Ishikawa (cell line): ENCODE results near the gene SLAMF7.

ENCODE experiments used
- CEBPB ChIP-seq: IDR thresholded peaks from 2 replicates; pipeline ENCODE4 v1.6.1; 2012
- CREB1 ChIP-seq: IDR thresholded peaks from 2 replicates; pipeline ENCODE4 v1.6.1; 2012; ENCODE audit warnings: low read depth
- EGR1 ChIP-seq: IDR thresholded peaks from 2 replicates; pipeline ENCODE4 v1.6.1; 2012
- EP300 ChIP-seq: IDR thresholded peaks from 2 replicates; pipeline ENCODE4 v1.6.1; 2012; ENCODE audit warnings: borderline replicate concordance
- FOXM1 ChIP-seq: IDR thresholded peaks from 2 replicates; pipeline ENCODE4 v1.6.1; 2012; ENCODE audit warnings: low read depth, borderline replicate concordance
- NFIC ChIP-seq: IDR thresholded peaks from 2 replicates; pipeline ENCODE4 v1.6.1; 2012
- RAD21 ChIP-seq: IDR thresholded peaks from 2 replicates; pipeline ENCODE4 v1.6.1; 2012; ENCODE audit warnings: low read depth
- TAF1 ChIP-seq: IDR thresholded peaks from 2 replicates; pipeline ENCODE4 v1.6.1; 2012; ENCODE audit warnings: low read depth, mild to moderate bottlenecking
- TCF12 ChIP-seq: IDR thresholded peaks from 2 replicates; pipeline ENCODE4 v1.6.1; 2012; ENCODE audit warnings: low read depth
- TEAD4 ChIP-seq: IDR thresholded peaks from 2 replicates; pipeline ENCODE4 v1.6.1; 2012
- YY1 ChIP-seq: IDR thresholded peaks from 2 replicates; pipeline ENCODE4 v1.6.1; 2012; ENCODE audit warnings: low read depth
- ZBTB7A ChIP-seq: IDR thresholded peaks from 2 replicates; pipeline ENCODE4 v1.6.1; 2012; ENCODE audit warnings: low read depth
- TF ChIP-seq, protein P1 (sequence below): IDR thresholded peaks from 2 replicates; pipeline ENCODE4 v1.6.1; 2012
- TF ChIP-seq, protein P2 (sequence below): IDR thresholded peaks from 2 replicates; pipeline ENCODE4 v1.6.1; 2012; ENCODE audit warnings: low read depth, mild to moderate bottlenecking
- TF ChIP-seq, protein P3 (sequence below): IDR thresholded peaks from 2 replicates; pipeline ENCODE4 v1.6.1; 2012

SLAMF7 gene

DNA sequence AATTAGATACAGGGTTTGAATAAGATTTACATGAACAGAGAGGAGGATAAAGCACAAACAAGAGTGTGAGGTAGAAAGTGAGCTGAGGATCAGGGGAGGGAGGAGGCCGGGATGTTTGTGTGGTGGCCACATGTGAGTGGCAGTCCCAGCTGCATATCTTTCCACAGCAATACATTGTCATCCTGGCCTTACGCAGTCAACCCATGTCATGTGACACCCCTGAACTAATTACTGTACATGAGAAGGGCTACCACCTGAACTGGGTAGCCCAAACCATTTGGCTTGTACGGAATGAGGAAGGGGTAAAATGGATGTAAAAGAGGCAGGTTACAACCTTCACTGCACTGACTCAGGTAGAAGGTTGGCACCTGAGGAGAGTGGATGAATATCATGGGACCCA, 4.2 kb downstream of the SLAMF7 start:
- TF ChIP-seq FOXM1 (no peak), NFIC (no peak), ZBTB7A (no peak), TAF1 (no peak), TCF12 (no peak), EGR1 (no peak), YY1 (no peak), CEBPB (no peak), TEAD4 (no peak), RAD21 (no peak), CREB1 (no peak), EP300 (no peak)
- TF ChIP-seq, protein P1, sequence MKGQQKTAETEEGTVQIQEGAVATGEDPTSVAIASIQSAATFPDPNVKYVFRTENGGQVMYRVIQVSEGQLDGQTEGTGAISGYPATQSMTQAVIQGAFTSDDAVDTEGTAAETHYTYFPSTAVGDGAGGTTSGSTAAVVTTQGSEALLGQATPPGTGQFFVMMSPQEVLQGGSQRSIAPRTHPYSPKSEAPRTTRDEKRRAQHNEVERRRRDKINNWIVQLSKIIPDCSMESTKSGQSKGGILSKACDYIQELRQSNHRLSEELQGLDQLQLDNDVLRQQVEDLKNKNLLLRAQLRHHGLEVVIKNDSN: no peak
- TF ChIP-seq, protein P2, sequence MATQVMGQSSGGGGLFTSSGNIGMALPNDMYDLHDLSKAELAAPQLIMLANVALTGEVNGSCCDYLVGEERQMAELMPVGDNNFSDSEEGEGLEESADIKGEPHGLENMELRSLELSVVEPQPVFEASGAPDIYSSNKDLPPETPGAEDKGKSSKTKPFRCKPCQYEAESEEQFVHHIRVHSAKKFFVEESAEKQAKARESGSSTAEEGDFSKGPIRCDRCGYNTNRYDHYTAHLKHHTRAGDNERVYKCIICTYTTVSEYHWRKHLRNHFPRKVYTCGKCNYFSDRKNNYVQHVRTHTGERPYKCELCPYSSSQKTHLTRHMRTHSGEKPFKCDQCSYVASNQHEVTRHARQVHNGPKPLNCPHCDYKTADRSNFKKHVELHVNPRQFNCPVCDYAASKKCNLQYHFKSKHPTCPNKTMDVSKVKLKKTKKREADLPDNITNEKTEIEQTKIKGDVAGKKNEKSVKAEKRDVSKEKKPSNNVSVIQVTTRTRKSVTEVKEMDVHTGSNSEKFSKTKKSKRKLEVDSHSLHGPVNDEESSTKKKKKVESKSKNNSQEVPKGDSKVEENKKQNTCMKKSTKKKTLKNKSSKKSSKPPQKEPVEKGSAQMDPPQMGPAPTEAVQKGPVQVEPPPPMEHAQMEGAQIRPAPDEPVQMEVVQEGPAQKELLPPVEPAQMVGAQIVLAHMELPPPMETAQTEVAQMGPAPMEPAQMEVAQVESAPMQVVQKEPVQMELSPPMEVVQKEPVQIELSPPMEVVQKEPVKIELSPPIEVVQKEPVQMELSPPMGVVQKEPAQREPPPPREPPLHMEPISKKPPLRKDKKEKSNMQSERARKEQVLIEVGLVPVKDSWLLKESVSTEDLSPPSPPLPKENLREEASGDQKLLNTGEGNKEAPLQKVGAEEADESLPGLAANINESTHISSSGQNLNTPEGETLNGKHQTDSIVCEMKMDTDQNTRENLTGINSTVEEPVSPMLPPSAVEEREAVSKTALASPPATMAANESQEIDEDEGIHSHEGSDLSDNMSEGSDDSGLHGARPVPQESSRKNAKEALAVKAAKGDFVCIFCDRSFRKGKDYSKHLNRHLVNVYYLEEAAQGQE: no peak
- TF ChIP-seq, protein P3, sequence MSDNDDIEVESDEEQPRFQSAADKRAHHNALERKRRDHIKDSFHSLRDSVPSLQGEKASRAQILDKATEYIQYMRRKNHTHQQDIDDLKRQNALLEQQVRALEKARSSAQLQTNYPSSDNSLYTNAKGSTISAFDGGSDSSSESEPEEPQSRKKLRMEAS: no peak

DNA sequence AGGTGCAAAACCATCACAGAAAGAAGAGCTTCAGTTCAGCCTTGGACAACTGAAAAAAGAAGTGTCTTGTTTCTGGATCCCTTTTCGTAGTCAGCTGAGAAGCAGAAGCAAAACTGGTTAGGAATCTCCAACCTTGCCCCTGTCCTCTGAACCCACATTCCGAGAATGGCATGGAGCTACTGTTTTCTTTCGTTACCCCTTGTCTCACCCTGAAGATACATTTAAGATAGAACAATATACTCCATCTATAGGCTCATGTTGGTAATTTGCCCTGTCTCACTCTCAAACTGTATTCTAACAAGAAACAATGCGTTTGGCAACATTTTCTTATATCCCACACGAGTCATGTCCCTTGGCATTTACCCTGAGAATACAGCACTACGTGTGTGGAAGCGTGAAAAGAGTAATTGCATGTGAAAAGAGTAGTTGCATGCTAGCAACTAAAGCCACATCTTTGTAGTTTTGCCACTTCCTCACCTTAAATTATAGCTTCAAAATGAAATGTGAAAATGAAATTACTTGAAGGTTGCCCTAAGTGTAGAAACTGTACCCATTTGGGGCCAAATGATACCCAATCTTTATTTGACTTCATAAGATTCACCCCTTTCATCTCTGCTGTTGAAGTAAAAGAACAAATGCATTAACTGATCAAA, 5.3 kb downstream of the SLAMF7 start:
- TF ChIP-seq, protein P1: no peak

DNA sequence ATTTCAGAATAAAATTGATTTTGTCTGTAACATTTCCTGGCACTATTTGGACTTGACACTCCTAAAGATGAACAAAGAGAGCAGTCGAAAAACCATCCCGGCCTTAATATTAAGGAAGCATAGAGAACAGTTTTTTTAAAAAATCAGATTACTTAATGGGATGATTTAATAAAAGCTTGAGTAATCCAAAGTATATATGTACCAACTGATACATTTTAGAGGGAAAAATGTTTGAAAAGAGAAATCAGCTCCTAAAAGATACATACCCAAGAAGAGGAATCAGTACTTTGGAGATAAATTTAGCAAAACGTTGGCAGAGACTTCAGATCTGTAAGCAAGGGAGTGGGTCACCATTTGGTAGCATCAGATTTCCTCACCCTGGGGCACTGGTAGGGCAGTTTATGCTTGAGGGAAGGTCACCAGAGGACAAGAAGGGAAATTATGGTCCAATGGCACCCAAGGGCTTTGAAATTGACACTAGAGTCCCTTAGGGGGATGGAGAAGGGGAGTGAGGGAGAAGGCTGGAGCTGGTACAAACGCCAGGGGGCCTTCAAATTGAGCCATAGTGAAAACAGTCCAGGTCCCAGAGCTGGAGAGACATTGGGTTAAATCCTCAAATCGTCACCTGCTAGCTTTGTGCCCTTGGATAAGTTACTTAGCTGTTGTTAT, 5.9 kb downstream of the SLAMF7 start:
- no peak for TF ChIP-seq TAF1
- no peak for TF ChIP-seq CREB1
- TF ChIP-seq, protein P2: no peak
- no peak for TF ChIP-seq EGR1
- TF ChIP-seq YY1: no peak
- TF ChIP-seq ZBTB7A: no peak
- TF ChIP-seq NFIC: no peak
- TF ChIP-seq, protein P3: no peak
- TF ChIP-seq EP300: no peak
- no peak for TF ChIP-seq TCF12
- TF ChIP-seq CEBPB: no peak
- TF ChIP-seq, protein P1: no peak
- no peak for TF ChIP-seq TEAD4
- TF ChIP-seq FOXM1: no peak
- no peak for TF ChIP-seq RAD21

DNA sequence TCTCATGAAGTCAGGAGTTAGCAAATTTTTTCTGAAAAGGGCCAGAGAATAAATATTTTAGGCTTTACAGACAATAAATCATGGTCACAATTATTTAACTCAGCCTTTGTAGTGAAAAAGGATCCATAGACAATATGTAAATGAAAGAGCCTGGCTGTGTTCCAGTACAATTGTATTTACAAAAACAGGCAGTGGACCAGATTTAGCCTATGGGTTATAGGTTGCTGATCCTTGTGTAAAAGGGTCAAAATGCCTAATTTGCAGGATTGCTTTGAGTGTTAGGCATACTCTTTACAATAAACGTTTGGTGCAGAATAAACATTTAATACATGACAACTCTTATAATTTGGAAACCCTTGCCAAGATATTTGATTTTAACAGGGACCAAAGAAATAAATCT, 6.5 kb downstream of the SLAMF7 start:
- TF ChIP-seq, protein P1: no peak
- TF ChIP-seq TEAD4 (no peak), NFIC (no peak), ZBTB7A (no peak), CREB1 (no peak), TAF1 (no peak), EGR1 (no peak), FOXM1 (no peak), TCF12 (no peak)
- TF ChIP-seq, protein P3: no peak
